GM12878 (cell line): ENCODE measurements around the gene ELP2. TPM values are rescaled to one million over a fixed set of nuclear protein-coding genes. Genes with fewer than 3 reads are reported as not detected.

Experiments used
- ATAC-seq: fragments of 200-7000 bp; cut with Tn5 transposase; 3 replicates; pipeline ENCODE4 v1.9.1; 2020; ENCODE audit warnings: mild to moderate bottlenecking, moderate library complexity
- BruUV-seq: library from RNA; stranded (reverse); fragments of 400-500 nt; replicated peaks from 2 replicates; lab custom pipeline; 2021; lab: Mats Ljungman, UMichigan
- CTCF ChIA-PET: fragments of 300-600 bp; sonication (Branson Sonifier 250); formaldehyde crosslinking; extraction: SDS; loops from one replicate; lab custom pipeline; 2021; ENCODE audit warnings: inconsistent platforms; lab: Yijun Ruan, JAX
- POLR2A ChIA-PET: fragments of 350-600 bp; formaldehyde crosslinking; extraction: SDS; loops from one replicate; lab custom pipeline; 2021; ENCODE audit warnings: inconsistent platforms; lab: Charles Lee
- RAD21 ChIA-PET: fragments of 300-600 bp; sonication (Branson Sonifier 250); formaldehyde crosslinking; loops from one replicate; lab custom pipeline; 2023; ENCODE audit warnings: antibody characterized with exemption; ENCODE audit not compliant: unreplicated experiment; lab: Charles Lee
- SMC1A ChIA-PET: fragments of 300-600 bp; sonication (Branson Sonifier 250); formaldehyde crosslinking; loops from one replicate; lab custom pipeline; 2023; ENCODE audit not compliant: unreplicated experiment, uncharacterized antibody; lab: Charles Lee
- DNase-seq: peaks from one replicate; pipeline ENCODE4 v3.0.0-alpha.2; 2011; ENCODE audit warnings: low read depth, low spot score
- FAIRE-seq: peaks from 3 replicates; lab custom pipeline; 2011; peaks lifted over from hg19 to GRCh38; lab: Jason Lieb, UNC
- H2AFZ ChIP-seq: 2 replicates; pipeline ENCODE4 v1.6.0; 2011; ENCODE audit warnings: low read depth, low read length, control low read depth; ENCODE audit not compliant: control insufficient read depth
- H3K27ac ChIP-seq: 2 replicates; pipeline ENCODE4 v1.5.1; 2011; ENCODE audit warnings: control low read depth; ENCODE audit not compliant: control insufficient read depth, insufficient read depth
- H3K27me3 ChIP-seq, 2 experiments: replicated peaks in 1 of 2; 2 replicates each; pipeline versions ENCODE4 v1.6.0 to v1.6.1; 2011; ENCODE audit warnings: low read length in 1 of 2; ENCODE audit not compliant: control insufficient read depth in 2 of 2, insufficient read depth in 2 of 2
- H3K36me3 ChIP-seq, 2 experiments: 2 replicates each; pipeline ENCODE4 v1.5.1; 2011; ENCODE audit warnings: low read length in 1 of 2; ENCODE audit not compliant: control insufficient read depth in 2 of 2, insufficient read depth in 2 of 2
- H3K4me1 ChIP-seq: 2 replicates; pipeline ENCODE4 v1.6.1; 2011; ENCODE audit warnings: mild to moderate bottlenecking, low read length, moderate library complexity, mixed read lengths; ENCODE audit not compliant: control insufficient read depth, insufficient read depth
- H3K4me2 ChIP-seq: 2 replicates; pipeline ENCODE4 v1.6.0; 2011; ENCODE audit warnings: control low read depth; ENCODE audit not compliant: control insufficient read depth, insufficient read depth
- H3K4me3 ChIP-seq: fragments of 200-600 bp; sonication (generic); 2 replicates; pipeline ENCODE4 v1.5.1; 2016
- H3K79me2 ChIP-seq: 2 replicates; pipeline ENCODE4 v1.6.0; 2011; ENCODE audit warnings: low read length; ENCODE audit not compliant: control insufficient read depth, insufficient read depth
- H3K9ac ChIP-seq: 2 replicates; pipeline ENCODE4 v1.8.0; 2011; ENCODE audit warnings: low read length, control low read depth, mixed read lengths; ENCODE audit not compliant: control insufficient read depth, insufficient read depth
- H3K9me3 ChIP-seq: replicated peaks from 3 replicates; pipeline ENCODE4 v1.5.1; 2011; ENCODE audit warnings: mild to moderate bottlenecking, low read length; ENCODE audit not compliant: control insufficient read depth, insufficient read depth
- H4K20me1 ChIP-seq: 2 replicates; pipeline ENCODE4 v1.6.0; 2011; ENCODE audit not compliant: control insufficient read depth, insufficient read depth
- JUNB ChIP-seq: IDR thresholded peaks from 2 replicates; pipeline ENCODE4 v1.6.1; 2016; ENCODE audit warnings: antibody characterized with exemption, mild to moderate bottlenecking
- ZNF687 ChIP-seq: fragments of 450-650 bp; IDR thresholded peaks from 2 replicates; pipeline ENCODE4 v1.6.1; 2017; ENCODE audit warnings: mild to moderate bottlenecking, moderate library complexity
- WGBS: methylation state at CpG from one replicate; pipeline ENCODE4 v1.1.6; 2016; ENCODE audit warnings: low lambda C conversion rate; ENCODE audit not compliant: insufficient replicate concordance, insufficient coverage; ENCODE audit errors: missing lambda C conversion rate; 5-methylcytosine and 5-hydroxymethylcytosine counted together
- in situ Hi-C: fragments of 300-500 bp; cut with MboI; formaldehyde crosslinking; loops from 9 replicates; pipeline ENCODE4 v1.14.3; 2018; ENCODE audit warnings: mixed read lengths
- intact Hi-C: fragments of 100-400 bp; cut with micrococcal nuclease; formaldehyde crosslinking; loops from one replicate; pipeline ENCODE4 v1.14.2; 2022; ENCODE audit not compliant: unreplicated experiment
- polyA plus RNA-seq, 11 experiments: library from polyadenylated mRNA; depleted of rRNA in 4 of 11; unstranded in 6 of 11; stranded (reverse) in 5 of 11; fragments of >200 nt; fragmentation: Nextera tagmentation in 4 of 11; fragmentation: Illumina TruSeq in 1 of 11; extraction: Ambion mirVana in 4 of 11; extraction: Trizol in 1 of 11; gene quantifications; 1 replicate in 1 of 11; 2 replicates in 10 of 11; pipeline versions ENCODE4 v1.2.1 to v1.2.3, GENCODE V29; 2011 to 2016; ENCODE audit warnings: inconsistent platforms in 2 of 11, missing spikeins in 2 of 11, low read depth in 1 of 11
- total RNA-seq, 4 experiments: library from RNA; depleted of rRNA in 3 of 4; stranded (reverse); fragments of >200 nt in 3 of 4; fragmentation: Illumina TruSeq in 1 of 4; extraction: Trizol in 1 of 4; gene quantifications; 2 replicates each; pipeline versions ENCODE4 v1.2.1 to v1.2.3, GENCODE V29; 2013 to 2021

Gene ELP2
- total and polyA plus RNA-seq, 10 of the 15 experiments (the other 5 are each of a cell fraction or from before 2014, with no cell fraction given) = 56.9 to 134 (median 88.5) TPM

- TF ChIP-seq JUNB (peak; percentile 41; the same call in 1 of the 2 replicates), ZNF687 (no peak)
- TF ChIP-seq, all 136 proteins: peak for 1
- RAD21 ChIA-PET = no interaction called here
These were observed 13.1 kb downstream of the ELP2 start for GRCh38 chr18:36142751-36143150.

More at GRCh38 chr18:36142751-36143150, 13.1 kb downstream of the ELP2 start:
- ChIA-PET SMC1A (interaction anchor here (1.3 kb wide), 1 partner anchor 9 kb away, joined by 3 read pairs; no protein-coding TSS in a partner anchor), POLR2A (interaction anchor here (1.5 kb wide), 1 partner anchor 19 kb away, joined by 6 read pairs; no protein-coding TSS in a partner anchor), CTCF (interaction anchor here (0.5 to 1.0 kb wide), 2 partner anchors 14 to 426 kb away, joined by 3 to 5 read pairs; partner anchors contain the start of gene SLC39A6)
- Histone ChIP-seq H3K4me2 (no peak overlapping the region), H3K4me3 (no peak overlapping the region), H3K36me3 (peaks cover 3 to 37% of the 10 kb centered on the region in 2 experiments), H3K9ac (no peak overlapping the region), H3K9me3 (no peaks in the 10 kb centered on the region), H2AFZ (no peak overlapping the region), H3K27ac (no peak overlapping the region), H3K79me2 (no peaks in the 10 kb centered on the region; the same call in 1 of the 2 replicates), H3K4me1 (no peaks in the 10 kb centered on the region), H3K27me3 (no peaks in the 10 kb centered on the region), H4K20me1 (no peaks in the 10 kb centered on the region)
- DNase-seq (no peak), FAIRE-seq (no peak), ATAC-seq (peak; percentile 18; the same call in 1 of the 3 replicates)
- 30% methylated on average over 3 of the region's 3 CpGs for WGBS
- no TSS peak for BruUV-seq
- intact Hi-C loops = no loop called here
- in situ Hi-C loops = no loop called here
